PFSK-1 (cell line): ENCODE measurements around the gene BPHL.

Source experiments
- FOXP2 ChIP-seq: optimal IDR thresholded peaks from 2 replicates; pipeline ENCODE3; 2011; ENCODE audit warnings: borderline replicate concordance, control low read depth, inconsistent platforms; ENCODE audit not compliant: insufficient read depth; ENCODE audit errors: extremely low read length, extremely low read depth
- POLR2AphosphoS5 ChIP-seq: IDR thresholded peaks from 2 replicates; pipeline ENCODE4 v1.6.1; 2012; ENCODE audit warnings: low read depth, mild to moderate bottlenecking, control low read depth, low read length, moderate library complexity
- REST ChIP-seq, 2 experiments: IDR thresholded peaks; 2 replicates each; pipeline versions ENCODE4 v1.6.1 to v1.8.0; 2011 to 2012; ENCODE audit warnings: low read depth in 2 of 2, low read length in 2 of 2, control low read depth in 1 of 2, inconsistent platforms in 1 of 2, mild to moderate bottlenecking in 1 of 2, moderate library complexity in 1 of 2; ENCODE audit not compliant: insufficient read depth in 1 of 2
- SIN3A ChIP-seq: IDR thresholded peaks from 2 replicates; pipeline ENCODE4 v1.6.1; 2012; ENCODE audit warnings: mild to moderate bottlenecking, low read length, moderate library complexity, borderline replicate concordance; ENCODE audit not compliant: insufficient read depth
- TAF1 ChIP-seq: IDR thresholded peaks from 2 replicates; pipeline ENCODE4 v1.6.1; 2012; ENCODE audit warnings: low read length, control low read depth, borderline replicate concordance; ENCODE audit not compliant: insufficient read depth

DNA sequence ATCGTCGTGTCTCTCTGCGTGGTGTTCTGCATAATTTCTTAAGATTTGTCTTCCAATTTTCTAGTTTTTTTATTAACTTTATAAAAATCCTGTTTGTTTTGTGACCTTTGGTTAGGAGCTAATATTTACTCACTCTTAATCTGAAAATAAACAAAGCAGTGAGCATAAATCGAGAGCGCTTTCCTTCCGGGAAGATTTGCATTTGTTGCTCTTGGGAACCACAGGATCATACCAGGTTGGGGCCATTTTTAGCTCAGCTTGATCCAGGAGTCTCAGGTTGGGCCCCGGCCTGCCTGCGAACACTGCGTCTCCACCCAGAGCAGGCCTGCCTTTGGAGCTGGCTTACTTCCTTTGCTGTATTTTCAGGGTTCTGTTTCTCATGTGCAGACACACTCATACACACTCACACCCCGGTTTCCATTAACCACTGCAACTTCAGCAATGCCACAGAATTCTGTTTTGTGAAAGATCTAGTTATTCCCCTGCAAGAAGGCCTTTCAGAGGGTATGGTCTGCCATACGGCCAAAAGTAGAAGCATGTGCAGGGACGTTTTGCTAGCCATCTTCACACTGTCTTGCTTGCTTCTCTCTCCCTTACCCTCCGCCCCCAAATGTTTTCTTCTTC, 17.3 kb downstream of the BPHL start:
- TF ChIP-seq POLR2AphosphoS5 (no peak), REST (IDR thresholded peaks at IDR 0.05; ENCODE audit: insufficient read depth in 1 of 2, low read depth in 2 of 2, low read length in 2 of 2) (no peak), SIN3A (no peak), TAF1 (no peak), FOXP2 (no peak)
